HepG2 (cell line): ENCODE data around the gene PCDHB8. TPM values are rescaled to one million over a fixed set of nuclear protein-coding genes. Genes with fewer than 3 reads are reported as not detected.
"Not testable (repeated sequence)": the region's sequence is repeated elsewhere in the genome, so short reads cannot be mapped to it uniquely, and the experiment has no call there.

Source experiments
- ATAC-seq: fragments of 200-7000 bp; cut with Tn5 transposase; 3 replicates; pipeline ENCODE4 v1.9.1; 2020; ENCODE audit warnings: mild to moderate bottlenecking, moderate library complexity
- BruUV-seq: library from RNA; stranded (reverse); fragments of 400-500 nt; replicated peaks from 2 replicates; lab custom pipeline; 2021; lab: Mats Ljungman, UMichigan
- CTCF ChIA-PET: fragments of 300-600 bp; formaldehyde crosslinking; extraction: SDS; loops from one replicate; lab custom pipeline; 2021; ENCODE audit warnings: low total read pairs, inconsistent platforms, low intra/inter-chr PET ratio; lab: Yijun Ruan, JAX
- POLR2A ChIA-PET: fragments of 350-600 bp; sonication (Branson Sonifier 250); formaldehyde crosslinking; loops from one replicate; lab custom pipeline; 2020; ENCODE audit warnings: antibody characterized with exemption, inconsistent platforms; lab: Yijun Ruan, JAX
- DNase-seq: peaks from one replicate; pipeline ENCODE4 v3.0.0-alpha.2; 2015; ENCODE audit warnings: low spot score
- FAIRE-seq: peaks from 3 replicates; lab custom pipeline; 2011; peaks lifted over from hg19 to GRCh38; lab: Jason Lieb, UNC
- H2AFZ ChIP-seq: one replicate; pipeline ENCODE4 v1.6.1; 2011; ENCODE audit warnings: low read length, inconsistent platforms
- H3K27ac ChIP-seq: fragments of 300-600 bp; 3 replicates; pipeline ENCODE4 v1.8.0; 2011; ENCODE audit warnings: mixed run types, mild to moderate bottlenecking, mixed read lengths, low read length, inconsistent platforms; ENCODE audit not compliant: insufficient read depth; ENCODE audit errors: extremely low read length
- H3K27me3 ChIP-seq, 2 experiments: fragments of 200-600 bp in 1 of 2; 2 replicates in 1 of 2; 3 replicates in 1 of 2; pipeline versions ENCODE4 v1.6.0 to v1.8.0; 2011; ENCODE audit warnings: low read length in 2 of 2, mild to moderate bottlenecking in 2 of 2, moderate library complexity in 2 of 2, inconsistent platforms in 1 of 2; ENCODE audit not compliant: insufficient read depth in 2 of 2, control insufficient read depth in 1 of 2
- H3K36me3 ChIP-seq, 2 experiments: fragments of 200-600 bp in 1 of 2; replicated peaks in 1 of 2; 2 replicates in 1 of 2; 3 replicates in 1 of 2; pipeline versions ENCODE4 v1.5.1 to v1.8.0; 2011; ENCODE audit warnings: low read length in 2 of 2, inconsistent platforms in 1 of 2; ENCODE audit not compliant: insufficient read depth in 2 of 2, control insufficient read depth in 1 of 2
- H3K4me1 ChIP-seq: 2 replicates; pipeline ENCODE4 v1.5.1; 2012; ENCODE audit warnings: low read length, inconsistent platforms; ENCODE audit not compliant: insufficient read depth
- H3K4me2 ChIP-seq: 2 replicates; pipeline ENCODE4 v1.6.0; 2011; ENCODE audit warnings: low read depth, low read length, inconsistent platforms
- H3K4me3 ChIP-seq, 3 experiments: fragments of 200-600 bp in 1 of 3; sonication (generic), shearing (Covaris generic) in 1 of 3; replicated peaks in 1 of 3; 2 replicates each; pipeline ENCODE4 v1.5.1; 2011 to 2016; ENCODE audit warnings: low read length in 3 of 3, inconsistent platforms in 2 of 3, low read depth in 2 of 3, mild to moderate bottlenecking in 2 of 3, control low read depth in 1 of 3, mixed read lengths in 1 of 3; ENCODE audit not compliant: insufficient read depth in 1 of 3
- H3K79me2 ChIP-seq: one replicate; pipeline ENCODE4 v1.6.1; 2011; ENCODE audit warnings: low read length, inconsistent platforms; ENCODE audit not compliant: insufficient read depth
- H3K9ac ChIP-seq: 2 replicates; pipeline ENCODE4 v1.6.0; 2011; ENCODE audit warnings: mild to moderate bottlenecking, low read depth, low read length, inconsistent platforms; ENCODE audit not compliant: insufficient read depth
- H3K9me3 ChIP-seq: 2 replicates; pipeline ENCODE4 v1.5.1; 2012; ENCODE audit warnings: mild to moderate bottlenecking, low read length
- H4K20me1 ChIP-seq: 2 replicates; pipeline ENCODE4 v1.6.0; 2011; ENCODE audit warnings: inconsistent platforms, mild to moderate bottlenecking, low read length, moderate library complexity; ENCODE audit not compliant: insufficient read depth
- WGBS: methylation state at CpG from one replicate; pipeline ENCODE4 v1.1.6; 2017; ENCODE audit warnings: low lambda C conversion rate; 5-methylcytosine and 5-hydroxymethylcytosine counted together
- in situ Hi-C: cut with HindIII; loops from 2 replicates; pipeline ENCODE4 v1.10.0; 2017; ENCODE audit warnings: low pct_unique_long_range_greater_than_20kb; ENCODE audit not compliant: extremely low pct_ligation_motif_present
- intact Hi-C: fragments of 100-400 bp; cut with micrococcal nuclease; formaldehyde crosslinking; loops from one replicate; pipeline ENCODE4 v1.10.0; 2022; ENCODE audit not compliant: unreplicated experiment
- polyA plus RNA-seq, 8 experiments: library from polyadenylated mRNA; depleted of rRNA in 3 of 8; stranded (reverse) in 7 of 8; unstranded in 1 of 8; fragments of >200 nt; fragmentation: Illumina TruSeq in 4 of 8; extraction: Trizol in 4 of 8; gene quantifications; 2 replicates each; pipeline versions ENCODE4 v1.2.1 to v1.2.3, GENCODE V29; 2011 to 2016; ENCODE audit warnings: low read depth in 4 of 8, missing spikeins in 1 of 8, mixed read lengths in 1 of 8; ENCODE audit not compliant: insufficient read depth in 1 of 8
- total RNA-seq, 5 experiments: library from RNA; depleted of rRNA; stranded (reverse); fragments of >200 nt; fragmentation: Illumina TruSeq; extraction: Trizol; gene quantifications; 2 replicates each; pipeline ENCODE4 v1.2.3, GENCODE V29; 2016; ENCODE audit warnings: low read depth in 1 of 5

PCDHB8 gene
- total and polyA plus RNA-seq, 2 of the 13 experiments (the other 11 are each of a cell fraction or from before 2014, with no cell fraction given) = 0.26 to 0.82 TPM

GRCh38 chr5:141215504-141215903 lies 37.9 kb downstream of the PCDHB8 start:
- POLR2A ChIA-PET, H3K79me2 ChIP-seq, ATAC-seq, DNase-seq, CTCF ChIA-PET, FAIRE-seq, BruUV-seq, H3K27me3 ChIP-seq, H3K4me2 ChIP-seq, H3K4me3 ChIP-seq, H2AFZ ChIP-seq, H3K9ac ChIP-seq, in situ Hi-C loops, H3K9me3 ChIP-seq, H3K36me3 ChIP-seq, H3K4me1 ChIP-seq, intact Hi-C loops, H3K27ac ChIP-seq, H4K20me1 ChIP-seq: not testable (repeated sequence)
- WGBS = 87% methylated on average over 27 of the region's 40 CpGs

GRCh38 chr5:141216035-141216434 lies 38.4 kb downstream of the PCDHB8 start:
- in situ Hi-C loops, H3K27ac ChIP-seq, CTCF ChIA-PET, ATAC-seq, POLR2A ChIA-PET, H3K9ac ChIP-seq, H2AFZ ChIP-seq, DNase-seq, H3K79me2 ChIP-seq, H3K4me3 ChIP-seq, H3K36me3 ChIP-seq, H3K27me3 ChIP-seq, H3K9me3 ChIP-seq, H4K20me1 ChIP-seq, H3K4me2 ChIP-seq, FAIRE-seq, H3K4me1 ChIP-seq, intact Hi-C loops, BruUV-seq: not testable (repeated sequence)
- 86% methylated on average over 16 of the region's 26 CpGs for WGBS
